T-cell (primary cell): ENCODE measurements around the gene ISLR. TPM values are rescaled to one million over a fixed set of nuclear protein-coding genes. Genes with fewer than 3 reads are reported as not detected.

Experiments used
- ATAC-seq, 4 experiments: fragments of 200-7000 bp in 3 of 4; fragments of 150-1000 bp in 1 of 4; cut with Tn5 transposase; replicated peaks in 1 of 4; 1 replicate in 3 of 4; 2 replicates in 1 of 4; pipeline ENCODE4 v1.10.0; 2021; ENCODE audit warnings: moderate library complexity in 3 of 4, mild to moderate bottlenecking in 2 of 4, moderate number of reproducible peaks in 1 of 4
- CTCF ChIA-PET, 2 donors: fragments of 300-600 bp; sonication (Branson Sonifier 250); formaldehyde crosslinking; loops; one replicate each; lab custom pipeline; 2022; ENCODE audit warnings: antibody characterized with exemption in 2 of 2; lab: Charles Lee
- POLR2A ChIA-PET, 2 donors: fragments of 300-600 bp; sonication (Branson Sonifier 250); formaldehyde crosslinking; loops; one replicate each; lab custom pipeline; 2022; ENCODE audit warnings: antibody characterized with exemption in 2 of 2; lab: Charles Lee
- DNase-seq, 35 experiments: peaks; one replicate each; pipeline versions ENCODE4 v3.0.0 to v3.0.0-alpha.2; 2013 to 2023
- H3K27ac ChIP-seq: one replicate; pipeline ENCODE4 v1.5.1; 2013; ENCODE audit warnings: low read length
- H3K27me3 ChIP-seq, 2 experiments: replicated peaks in 1 of 2; 1 replicate in 1 of 2; 2 replicates in 1 of 2; pipeline versions ENCODE4 v1.6.1 to v1.7.0; 2013; ENCODE audit warnings: low read length in 1 of 2, mixed read lengths in 1 of 2; ENCODE audit not compliant: control insufficient read depth in 2 of 2, insufficient read depth in 2 of 2; ENCODE audit errors: extremely low read depth in 1 of 2
- H3K36me3 ChIP-seq, 2 donors: 1 replicate in 1 of 2; 2 replicates in 1 of 2; pipeline versions ENCODE4 v1.6.1 to v1.7.0; 2013; ENCODE audit warnings: low read length in 1 of 2; ENCODE audit not compliant: control insufficient read depth in 2 of 2, insufficient read depth in 1 of 2; ENCODE audit errors: extremely low read depth in 1 of 2
- H3K4me1 ChIP-seq, 2 experiments: 1 replicate in 1 of 2; 2 replicates in 1 of 2; pipeline versions ENCODE4 v1.6.1 to v1.7.0; 2013; ENCODE audit warnings: low read length in 2 of 2, mixed read lengths in 1 of 2; ENCODE audit not compliant: insufficient read depth in 2 of 2, control insufficient read depth in 1 of 2; ENCODE audit errors: extremely low read depth in 1 of 2
- H3K4me3 ChIP-seq, 2 donors: 1 replicate in 1 of 2; 2 replicates in 1 of 2; pipeline versions ENCODE4 v1.5.1 to v1.7.0; 2013; ENCODE audit warnings: mild to moderate bottlenecking in 2 of 2, low read length in 1 of 2, moderate library complexity in 1 of 2; ENCODE audit not compliant: control insufficient read depth in 1 of 2; ENCODE audit errors: extremely low read depth in 1 of 2
- H3K9me3 ChIP-seq: 2 replicates; pipeline ENCODE4 v1.7.0; 2013
- H3K27ac Mint-ChIP-seq, 2 donors: one replicate each; pipeline ENCODE4 v1.8.0; 2020 to 2021; ENCODE audit warnings: mild to moderate bottlenecking in 2 of 2, mixed read lengths in 2 of 2
- H3K27me3 Mint-ChIP-seq, 2 donors: one replicate each; pipeline ENCODE4 v1.8.0; 2021 to 2022; ENCODE audit warnings: mixed read lengths in 2 of 2
- H3K36me3 Mint-ChIP-seq: one replicate; pipeline ENCODE4 v1.8.0; 2021; ENCODE audit warnings: mixed read lengths
- H3K4me1 Mint-ChIP-seq, 3 donors: one replicate each; pipeline ENCODE4 v1.8.0; 2020 to 2022; ENCODE audit warnings: mixed read lengths in 3 of 3, mild to moderate bottlenecking in 1 of 3
- H3K4me3 Mint-ChIP-seq, 3 donors: one replicate each; pipeline ENCODE4 v1.8.0; 2020 to 2022; ENCODE audit warnings: mild to moderate bottlenecking in 3 of 3, mixed read lengths in 3 of 3, moderate library complexity in 3 of 3
- H3K9me3 Mint-ChIP-seq, 3 donors: one replicate each; pipeline ENCODE4 v1.8.0; 2020 to 2022; ENCODE audit warnings: mixed read lengths in 3 of 3
- WGBS: methylation state at CpG from one replicate; pipeline ENCODE4 v1.1.5; 2013; ENCODE audit warnings: missing lambda C conversion rate; ENCODE audit not compliant: insufficient coverage; 5-methylcytosine and 5-hydroxymethylcytosine counted together
- total RNA-seq, 35 experiments: library from RNA in 6 of 35; stranded (reverse) in 6 of 35; fragments of 120-200 nt in 1 of 35; gene quantifications; one replicate each; pipeline versions ENCODE4 v1.2.1 to v1.2.4 and lab custom pipeline; 2013 to 2026

The ISLR gene
- total RNA-seq, 5 donors from 2014 or later (not counting 1 experiment from before 2014, with no cell fraction given) = 0.12 TPM; not detected in 4

DNA sequence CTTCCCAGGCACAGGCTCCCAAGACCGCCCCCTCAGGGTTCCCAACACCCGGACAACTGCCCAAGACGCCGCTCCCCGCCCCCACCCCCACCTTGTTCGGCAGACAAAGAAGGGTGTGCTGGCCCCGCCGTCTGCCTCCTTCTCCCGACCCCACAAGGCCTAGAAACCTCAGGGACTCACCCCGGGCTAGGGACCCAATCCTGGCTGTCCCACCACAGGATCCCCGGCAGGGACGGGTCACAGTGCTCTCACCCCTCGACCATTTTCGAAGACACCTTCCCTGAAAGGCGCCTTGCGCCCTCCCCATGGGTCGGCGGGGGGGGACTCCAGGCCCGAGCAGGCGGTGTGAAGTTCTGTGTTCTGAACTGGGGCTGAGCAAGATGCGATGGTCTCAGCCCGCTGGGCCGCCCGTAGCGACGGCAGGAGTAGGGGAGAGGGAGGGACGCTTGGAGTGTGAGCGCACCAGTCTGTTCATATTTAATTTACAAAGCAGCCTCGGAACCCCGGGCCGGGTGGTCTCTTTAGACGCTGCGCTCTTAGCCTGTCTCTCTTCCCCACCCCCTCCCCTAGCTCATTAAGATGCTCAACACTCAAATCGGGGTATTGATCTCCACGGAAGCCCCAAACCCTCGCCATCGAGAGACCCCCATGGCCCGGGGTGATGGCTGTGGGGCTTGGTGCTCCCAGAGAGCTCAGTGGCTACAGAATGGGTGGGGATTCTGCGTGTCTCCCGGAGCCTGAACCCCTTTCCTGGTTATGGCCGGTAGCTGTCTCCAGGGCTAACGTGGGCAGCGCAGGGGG is 44.5 kb upstream of the ISLR start:
- DNase-seq (no peak), ATAC-seq (no peak)
- POLR2A ChIA-PET = no interaction called here
- Mint-ChIP-seq H3K36me3 (no peaks in the 10 kb centered on the region), H3K9me3 (no peaks in the 10 kb centered on the region), H3K4me1 (peaks cover 20 to 36% (median 34%) of the 10 kb centered on the region in 3 donors), H3K4me3 (peak overlapping the region in 2 of 3 donors; percentile 6 to 57), H3K27me3 (peaks cover 62 to 83% of the 10 kb centered on the region in 2 donors), H3K27ac (peak overlapping the region in 1 of 2 donors; percentile 27)
- CTCF ChIA-PET = interaction anchor here (0.7 to 1.2 kb wide), 4 partner anchors 156 to 1020 kb away, joined by 3 to 4 read pairs (median 4); no protein-coding TSS in a partner anchor
- H3K27ac ChIP-seq = no peak overlapping the region
- H3K4me3 ChIP-seq = no peak overlapping the region
- 10% methylated on average over 22 of the region's 43 CpGs for WGBS
- H3K9me3 ChIP-seq = no peaks in the 10 kb centered on the region
- no peaks in the 10 kb centered on the region for H3K36me3 ChIP-seq
- H3K27me3 ChIP-seq = peaks cover 18 to 89% of the 10 kb centered on the region in 2 experiments
- peaks cover 0 to 35% of the 10 kb centered on the region in 2 experiments for H3K4me1 ChIP-seq

DNA sequence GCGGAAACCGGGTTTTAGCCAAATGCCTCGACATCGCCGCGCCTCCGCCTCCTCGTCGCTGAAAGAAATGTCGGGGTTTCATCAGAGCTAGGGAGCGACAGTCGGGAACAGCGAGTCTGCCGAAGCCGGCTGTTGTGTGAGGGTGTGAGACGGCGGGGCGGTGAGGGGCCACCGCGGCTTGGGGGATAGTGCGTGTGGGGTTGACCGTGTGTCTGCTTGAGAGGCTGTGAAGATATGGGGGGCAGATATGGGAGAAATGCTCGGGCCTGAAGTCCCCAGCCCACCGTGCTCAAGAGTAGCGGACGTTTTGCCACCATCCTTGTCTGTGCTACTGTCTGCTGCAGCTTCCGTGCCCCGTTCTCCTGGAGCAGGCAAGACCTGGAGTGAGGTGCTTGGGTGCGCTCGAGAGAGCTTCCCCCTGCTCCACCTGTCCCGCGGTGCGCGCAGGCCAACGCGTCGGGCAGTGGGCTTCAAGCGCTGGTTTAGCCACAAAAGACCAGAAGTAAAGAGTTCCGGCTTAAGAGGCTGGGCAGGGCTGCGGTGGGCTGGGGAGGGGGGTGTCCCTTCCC is 43.8 kb upstream of the ISLR start:
- peaks cover 56 to 81% of the 10 kb centered on the region in 2 donors for H3K27me3 Mint-ChIP-seq
- POLR2A ChIA-PET = no interaction called here
- no peak overlapping the region for H3K4me3 ChIP-seq

GRCh38 chr15:74130155-74130848 is 43.2 kb upstream of the ISLR start, which contains the start of gene ISLR2:
TSS of gene ISLR2 (plus strand) at chr15:74130586. CDS start at chr15:74132755, 2,169 bp downstream.
- Mint-ChIP-seq H3K9me3 (no peaks in the 10 kb centered on the region), H3K27me3 (peaks cover 58 to 83% of the 10 kb centered on the region in 2 donors), H3K36me3 (no peaks in the 10 kb centered on the region), H3K4me3 (peak within 1 kb of the TSS in 1 of 3 donors; percentile 57), H3K4me1 (peaks cover 27 to 43% (median 41%) of the 10 kb centered on the region in 3 donors), H3K27ac (peak within 1 kb of the TSS in 1 of 2 donors; percentile 13)
- WGBS = 9% methylated on average over 41 of the region's 53 CpGs
- Histone ChIP-seq H3K36me3 (no peaks in the 10 kb centered on the region), H3K27ac (no peak within 1 kb of the TSS), H3K4me3 (no peak within 1 kb of the TSS), H3K9me3 (no peaks in the 10 kb centered on the region), H3K4me1 (peaks cover 0 to 45% of the 10 kb centered on the region in 2 experiments), H3K27me3 (peaks cover 21 to 90% of the 10 kb centered on the region in 2 experiments)
- ATAC-seq = no peak
- POLR2A ChIA-PET = no interaction called here
- CTCF ChIA-PET = no interaction called here
- DNase-seq = no peak

More for the DNA sequence above, 43.8 kb upstream of the ISLR start:
- H3K36me3 ChIP-seq = no peaks in the 10 kb centered on the region
- ATAC-seq (no peak), DNase-seq (no peak)
- H3K4me1 ChIP-seq = peaks cover 0 to 39% of the 10 kb centered on the region in 2 experiments
- CTCF ChIA-PET = interaction anchor here in 1 of 2 donors (0.7 to 1.2 kb wide), 3 partner anchors 191 to 1020 kb away, joined by 3 to 4 read pairs (median 4); no protein-coding TSS in a partner anchor
- no peak overlapping the region for H3K27ac ChIP-seq
- peak overlapping the region in 1 of 3 donors; percentile 57 for H3K4me3 Mint-ChIP-seq
- no peak overlapping the region for H3K27ac Mint-ChIP-seq
- H3K9me3 ChIP-seq = no peaks in the 10 kb centered on the region
- peaks cover 19 to 90% of the 10 kb centered on the region in 2 experiments for H3K27me3 ChIP-seq
- 3% methylated on average over 34 of the region's 40 CpGs for WGBS
- no peaks in the 10 kb centered on the region for H3K36me3 Mint-ChIP-seq
- peaks cover 20 to 38% (median 36%) of the 10 kb centered on the region in 3 donors for H3K4me1 Mint-ChIP-seq
- H3K9me3 Mint-ChIP-seq = no peaks in the 10 kb centered on the region

DNA sequence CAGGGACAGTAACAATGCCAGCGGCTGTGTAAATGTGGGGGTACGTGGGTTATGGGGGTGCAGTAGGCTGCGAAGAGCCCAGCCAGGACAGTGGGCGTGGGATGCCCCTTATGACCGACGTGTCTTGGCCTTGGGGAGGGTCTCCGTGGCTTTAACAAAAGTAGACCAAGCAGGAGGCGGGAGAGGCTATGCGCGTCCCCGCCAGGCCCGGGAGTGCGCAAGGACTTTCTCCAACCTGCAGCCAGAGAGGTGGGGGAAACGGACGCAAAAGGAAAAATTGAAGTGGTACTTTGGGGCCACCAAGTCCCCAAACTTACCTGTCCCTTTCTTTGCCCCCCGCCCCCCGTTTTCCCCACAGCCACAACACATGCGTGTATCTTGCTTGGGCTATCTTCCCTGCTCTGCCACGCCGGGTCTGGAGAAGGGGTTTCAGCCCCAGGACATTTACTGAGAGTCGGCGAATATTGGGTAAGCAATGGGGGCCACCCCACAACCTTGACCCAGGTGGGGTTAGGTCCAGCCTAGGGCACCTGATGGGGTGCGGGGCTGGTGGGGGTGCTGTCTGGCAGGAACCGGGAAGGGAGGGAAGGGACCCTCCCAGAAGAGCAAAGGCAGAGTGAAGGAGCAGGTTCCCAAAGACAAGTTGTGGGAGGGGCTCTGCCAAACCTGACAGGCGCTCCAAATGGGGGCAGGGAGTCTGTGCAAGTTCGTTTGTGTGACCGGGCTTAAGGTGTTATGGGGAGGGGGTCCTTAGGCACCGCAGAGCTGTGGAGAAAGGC is 42.5 kb upstream of the ISLR start:
- H3K4me1 ChIP-seq = peaks cover 0 to 52% of the 10 kb centered on the region in 2 experiments
- H3K9me3 Mint-ChIP-seq = no peaks in the 10 kb centered on the region
- no peak for ATAC-seq
- H3K4me3 ChIP-seq = no peak overlapping the region
- peak overlapping the region in 1 of 2 donors; percentile 13 for H3K27ac Mint-ChIP-seq
- H3K4me1 Mint-ChIP-seq = peaks cover 27 to 50% (median 44%) of the 10 kb centered on the region in 3 donors
- CTCF ChIA-PET = no interaction called here
- WGBS = 10% methylated on average over 14 of the region's 28 CpGs
- no peak overlapping the region for H3K4me3 Mint-ChIP-seq
- peaks cover 53 to 86% of the 10 kb centered on the region in 2 donors for H3K27me3 Mint-ChIP-seq
- POLR2A ChIA-PET = no interaction called here
- no peaks in the 10 kb centered on the region for H3K9me3 ChIP-seq
- H3K27ac ChIP-seq = no peak overlapping the region
- no peaks in the 10 kb centered on the region for H3K36me3 ChIP-seq
- no peaks in the 10 kb centered on the region for H3K36me3 Mint-ChIP-seq
- H3K27me3 ChIP-seq = peaks cover 21 to 97% of the 10 kb centered on the region in 2 experiments
- no peak for DNase-seq

GRCh38 chr15:74131628-74132413 is 41.7 kb upstream of the ISLR start:
- no peak overlapping the region for H3K4me3 ChIP-seq
- H3K27me3 ChIP-seq = peaks cover 21 to 98% of the 10 kb centered on the region in 2 experiments
- Mint-ChIP-seq H3K27me3 (peaks cover 53 to 87% of the 10 kb centered on the region in 2 donors), H3K4me1 (peaks cover 30 to 54% (median 48%) of the 10 kb centered on the region in 3 donors), H3K27ac (peak overlapping the region in 1 of 2 donors; percentile 32), H3K9me3 (no peaks in the 10 kb centered on the region), H3K36me3 (no peaks in the 10 kb centered on the region), H3K4me3 (peak overlapping the region in 1 of 3 donors; percentile 7)
- DNase-seq = no peak
- H3K9me3 ChIP-seq = no peaks in the 10 kb centered on the region
- no peaks in the 10 kb centered on the region for H3K36me3 ChIP-seq
- ChIA-PET POLR2A (no interaction called here), CTCF (no interaction called here)
- H3K27ac ChIP-seq = no peak overlapping the region
- H3K4me1 ChIP-seq = peaks cover 3 to 58% of the 10 kb centered on the region in 2 experiments
- ATAC-seq = no peak
- 11% methylated on average over 16 of the region's 20 CpGs for WGBS
